Measurements from ENCODE around the gene PITPNC1.

DNA sequence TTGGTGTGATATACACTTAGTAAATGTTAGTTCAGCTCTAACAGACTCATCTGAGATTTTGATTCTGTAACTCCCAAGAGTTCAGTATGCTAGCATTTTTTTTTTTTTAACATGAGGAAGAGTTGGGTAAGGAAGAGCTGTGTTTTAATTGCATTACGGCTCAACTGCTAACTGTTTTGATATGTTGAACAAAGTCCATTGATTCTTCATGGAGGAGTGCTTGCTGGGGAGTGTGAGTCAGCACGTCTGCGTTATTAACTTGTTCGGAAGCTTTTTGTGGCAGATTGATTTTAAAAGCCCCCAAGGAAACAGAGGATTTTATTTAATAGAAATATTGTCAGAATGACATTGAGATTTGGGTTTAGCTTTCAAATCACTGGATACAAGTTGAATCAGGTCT lies 45.8 kb downstream of the PITPNC1 start:
- TF ChIP-seq SIN3A (IDR thresholded peaks at IDR 0.05; ENCODE audit: borderline replicate concordance, insufficient read depth, low read length) (no peak), POLR2AphosphoS5 (IDR thresholded peaks at IDR 0.05; ENCODE audit: low read depth, low read length) (no peak), REST (IDR thresholded peaks at IDR 0.05; ENCODE audit: insufficient read depth in 1 of 2, low read depth in 2 of 2, low read length in 2 of 2) (no peak)

Data from PFSK-1 (cell line).